Measurements from ENCODE around the gene TAAR1.

DNA sequence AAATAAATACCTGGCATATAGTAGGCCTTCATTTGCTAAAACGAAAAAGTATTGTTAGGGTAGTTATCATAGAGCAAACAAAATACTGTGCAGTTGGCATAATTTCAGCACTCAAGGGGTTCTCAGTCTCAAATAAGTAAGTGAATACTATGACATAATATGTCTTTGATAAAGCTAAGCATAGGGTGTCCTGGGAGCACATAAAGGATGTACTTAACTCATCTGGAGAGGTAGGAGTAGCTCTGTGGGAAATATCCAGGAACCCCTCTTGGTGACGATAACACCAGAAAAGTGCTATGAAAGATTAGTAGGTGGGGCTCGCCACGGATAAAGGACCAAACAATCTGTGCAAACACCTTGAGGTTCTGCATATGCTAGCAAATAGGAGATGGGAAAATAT is 31.7 kb upstream of the TAAR1 start:
- TF ChIP-seq, protein P1, sequence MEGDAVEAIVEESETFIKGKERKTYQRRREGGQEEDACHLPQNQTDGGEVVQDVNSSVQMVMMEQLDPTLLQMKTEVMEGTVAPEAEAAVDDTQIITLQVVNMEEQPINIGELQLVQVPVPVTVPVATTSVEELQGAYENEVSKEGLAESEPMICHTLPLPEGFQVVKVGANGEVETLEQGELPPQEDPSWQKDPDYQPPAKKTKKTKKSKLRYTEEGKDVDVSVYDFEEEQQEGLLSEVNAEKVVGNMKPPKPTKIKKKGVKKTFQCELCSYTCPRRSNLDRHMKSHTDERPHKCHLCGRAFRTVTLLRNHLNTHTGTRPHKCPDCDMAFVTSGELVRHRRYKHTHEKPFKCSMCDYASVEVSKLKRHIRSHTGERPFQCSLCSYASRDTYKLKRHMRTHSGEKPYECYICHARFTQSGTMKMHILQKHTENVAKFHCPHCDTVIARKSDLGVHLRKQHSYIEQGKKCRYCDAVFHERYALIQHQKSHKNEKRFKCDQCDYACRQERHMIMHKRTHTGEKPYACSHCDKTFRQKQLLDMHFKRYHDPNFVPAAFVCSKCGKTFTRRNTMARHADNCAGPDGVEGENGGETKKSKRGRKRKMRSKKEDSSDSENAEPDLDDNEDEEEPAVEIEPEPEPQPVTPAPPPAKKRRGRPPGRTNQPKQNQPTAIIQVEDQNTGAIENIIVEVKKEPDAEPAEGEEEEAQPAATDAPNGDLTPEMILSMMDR (IDR thresholded peaks at IDR 0.05) = no peak
- no peak for TF ChIP-seq POLR2A (IDR thresholded peaks at IDR 0.05)

Data from sigmoid colon (tissue), 3 donors.